Activated naive CD4-positive, alpha-beta T cell (primary cell): ENCODE measurements around the gene LMBRD2.
"Not testable (repeated sequence)": the region's sequence is repeated elsewhere in the genome, so short reads cannot be mapped to it uniquely, and the experiment has no call there.

ENCODE experiments used
- DNase-seq, 4 experiments: peaks; one replicate each; lab custom pipeline; 2025; lab: John Stamatoyannopoulos, UW

LMBRD2 gene

GRCh38 chr5:36151434-36152323 lies at the start of gene LMBRD2, which contains the start of gene SKP2:
Gene LMBRD2 (minus strand): TSS chr5:36151887. CDS start chr5:36143349, 8,538 bp downstream.
Gene SKP2 (plus strand): TSS chr5:36152111. CDS start chr5:36152263, 152 bp downstream.
- peak; percentile 86 to 95 (median 92) for DNase-seq

GRCh38 chr5:36200513-36200912 lies 48.8 kb upstream of the LMBRD2 start:
- no peak for DNase-seq

GRCh38 chr5:36199620-36200019 lies 47.9 kb upstream of the LMBRD2 start:
- no peak for DNase-seq

- DNase-seq, result not testable (repeated sequence)
Measured at GRCh38 chr5:36198783-36199182, 47.1 kb upstream of the LMBRD2 start.

- DNase-seq, result no peak
Measured at GRCh38 chr5:36198281-36198680, 46.6 kb upstream of the LMBRD2 start.

- DNase-seq, result no peak
Measured at GRCh38 chr5:36193746-36194145, 42.1 kb upstream of the LMBRD2 start.

- DNase-seq, result not testable (repeated sequence)
Measured at GRCh38 chr5:36184408-36184807, 32.7 kb upstream of the LMBRD2 start.

- DNase-seq, result no peak
Measured at GRCh38 chr5:36181774-36182173, 30.1 kb upstream of the LMBRD2 start.

GRCh38 chr5:36180556-36181350 lies 29.1 kb upstream of the LMBRD2 start:
- DNase-seq, result no peak

- DNase-seq, result no peak
Measured at GRCh38 chr5:36179950-36180349, 28.3 kb upstream of the LMBRD2 start.

GRCh38 chr5:36178524-36178890 lies 26.8 kb upstream of the LMBRD2 start:
- DNase-seq, result no peak

- no peak for DNase-seq
Measured at GRCh38 chr5:36177715-36178523, 26.2 kb upstream of the LMBRD2 start.

GRCh38 chr5:36177154-36177553 lies 25.5 kb upstream of the LMBRD2 start:
- DNase-seq, result no peak

- DNase-seq, result no peak
Measured at GRCh38 chr5:36175043-36175442, 23.4 kb upstream of the LMBRD2 start.

- DNase-seq, result no peak
Measured at GRCh38 chr5:36174119-36174518, 22.4 kb upstream of the LMBRD2 start.

GRCh38 chr5:36173426-36173825 lies 21.7 kb upstream of the LMBRD2 start:
- DNase-seq, result no peak

- DNase-seq, result no peak
Measured at GRCh38 chr5:36172599-36172998, 20.9 kb upstream of the LMBRD2 start.

- no peak for DNase-seq
Measured at GRCh38 chr5:36170832-36171424, 19.2 kb upstream of the LMBRD2 start.

GRCh38 chr5:36168737-36169136 lies 17.1 kb upstream of the LMBRD2 start:
- DNase-seq, result no peak

GRCh38 chr5:36164461-36164860 lies 12.8 kb upstream of the LMBRD2 start:
- no peak for DNase-seq

- no peak for DNase-seq
Measured at GRCh38 chr5:36162810-36163486, 11.3 kb upstream of the LMBRD2 start.
